Embryonic facial prominence (tissue), 1 donor: ENCODE measurements around the gene RSAD2.
A peak's percentile ranks its signal among the peaks of the same experiment; 100 is the strongest.
"Not testable (repeated sequence)": the region's sequence is repeated elsewhere in the genome, so short reads cannot be mapped to it uniquely, and the experiment has no call there.

ENCODE experiments used
- DNase-seq: peaks from one replicate; pipeline ENCODE4 v3.0.0-alpha.2; 2016; ENCODE audit errors: extremely low spot score

The RSAD2 gene, protein sequence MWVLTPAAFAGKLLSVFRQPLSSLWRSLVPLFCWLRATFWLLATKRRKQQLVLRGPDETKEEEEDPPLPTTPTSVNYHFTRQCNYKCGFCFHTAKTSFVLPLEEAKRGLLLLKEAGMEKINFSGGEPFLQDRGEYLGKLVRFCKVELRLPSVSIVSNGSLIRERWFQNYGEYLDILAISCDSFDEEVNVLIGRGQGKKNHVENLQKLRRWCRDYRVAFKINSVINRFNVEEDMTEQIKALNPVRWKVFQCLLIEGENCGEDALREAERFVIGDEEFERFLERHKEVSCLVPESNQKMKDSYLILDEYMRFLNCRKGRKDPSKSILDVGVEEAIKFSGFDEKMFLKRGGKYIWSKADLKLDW

DNA sequence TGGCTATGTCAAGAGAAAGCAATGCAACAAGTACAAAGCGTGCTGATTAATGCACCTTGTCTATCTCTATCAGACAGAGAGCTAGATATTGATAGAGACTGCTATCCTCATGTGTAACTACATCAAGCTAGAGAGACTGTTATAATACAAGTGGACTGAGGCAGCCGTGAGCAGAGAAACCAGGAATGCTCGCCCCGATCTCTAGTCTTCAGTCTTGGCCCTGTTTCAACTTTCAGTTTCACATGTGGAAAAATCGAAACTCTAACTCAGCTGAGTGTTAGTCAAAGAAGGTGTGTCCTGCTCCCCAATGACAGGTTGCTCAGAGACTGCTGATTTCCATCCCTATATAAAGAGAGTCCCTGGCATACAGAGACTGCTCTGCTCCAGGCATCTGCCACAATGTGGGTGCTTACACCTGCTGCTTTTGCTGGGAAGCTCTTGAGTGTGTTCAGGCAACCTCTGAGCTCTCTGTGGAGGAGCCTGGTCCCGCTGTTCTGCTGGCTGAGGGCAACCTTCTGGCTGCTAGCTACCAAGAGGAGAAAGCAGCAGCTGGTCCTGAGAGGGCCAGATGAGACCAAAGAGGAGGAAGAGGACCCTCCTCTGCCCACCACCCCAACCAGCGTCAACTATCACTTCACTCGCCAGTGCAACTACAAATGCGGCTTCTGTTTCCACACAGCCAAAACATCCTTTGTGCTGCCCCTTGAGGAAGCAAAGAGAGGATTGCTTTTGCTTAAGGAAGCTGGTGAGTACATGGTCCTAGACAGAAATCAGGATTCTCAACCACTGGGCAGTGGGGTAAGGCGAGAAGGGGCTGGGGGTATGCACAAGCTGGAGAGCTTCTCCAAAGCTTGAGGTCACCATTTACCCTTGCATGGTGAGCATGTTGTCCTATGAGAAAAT is at the start of gene RSAD2:
RSAD2 (plus strand) TSS at position 376 of the 903 bp plus-strand sequence; CDS start at position 400, 24 bp downstream.
- DNase-seq = no peak

DNA sequence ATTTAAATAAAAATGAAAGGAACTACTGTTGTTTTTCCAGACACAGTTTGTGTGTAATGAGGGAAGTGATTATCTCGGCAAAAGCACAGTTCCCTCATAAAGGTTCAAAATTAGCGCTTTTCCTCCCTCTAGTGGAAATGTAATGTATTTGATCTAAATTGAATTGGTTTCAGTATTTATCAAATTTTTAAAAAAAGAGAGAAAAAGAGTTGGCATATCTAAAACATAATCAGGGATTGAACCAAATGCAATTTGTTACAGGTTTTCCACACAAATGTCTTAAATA is 49.3 kb upstream of the RSAD2 start:
- peak; percentile 27 for DNase-seq

DNA sequence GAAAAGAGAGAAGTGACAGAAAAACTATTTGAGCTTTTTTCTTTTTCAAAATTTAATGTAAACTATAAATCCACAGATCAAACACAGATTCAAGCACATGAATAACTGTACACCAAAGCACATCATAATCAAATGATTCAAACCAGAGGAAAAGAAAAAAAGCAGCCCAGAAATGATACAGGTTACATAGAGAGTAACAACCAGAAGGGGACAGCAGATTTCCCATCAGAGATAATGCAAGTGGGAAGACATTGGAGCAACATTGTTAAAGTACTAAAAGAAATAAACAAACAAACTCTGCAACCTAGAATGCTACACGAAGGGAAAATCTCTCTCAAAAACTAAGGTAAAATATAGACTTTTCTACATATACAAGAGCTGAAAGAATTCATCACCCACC is 46.3 kb upstream of the RSAD2 start:
- DNase-seq = no peak

DNA sequence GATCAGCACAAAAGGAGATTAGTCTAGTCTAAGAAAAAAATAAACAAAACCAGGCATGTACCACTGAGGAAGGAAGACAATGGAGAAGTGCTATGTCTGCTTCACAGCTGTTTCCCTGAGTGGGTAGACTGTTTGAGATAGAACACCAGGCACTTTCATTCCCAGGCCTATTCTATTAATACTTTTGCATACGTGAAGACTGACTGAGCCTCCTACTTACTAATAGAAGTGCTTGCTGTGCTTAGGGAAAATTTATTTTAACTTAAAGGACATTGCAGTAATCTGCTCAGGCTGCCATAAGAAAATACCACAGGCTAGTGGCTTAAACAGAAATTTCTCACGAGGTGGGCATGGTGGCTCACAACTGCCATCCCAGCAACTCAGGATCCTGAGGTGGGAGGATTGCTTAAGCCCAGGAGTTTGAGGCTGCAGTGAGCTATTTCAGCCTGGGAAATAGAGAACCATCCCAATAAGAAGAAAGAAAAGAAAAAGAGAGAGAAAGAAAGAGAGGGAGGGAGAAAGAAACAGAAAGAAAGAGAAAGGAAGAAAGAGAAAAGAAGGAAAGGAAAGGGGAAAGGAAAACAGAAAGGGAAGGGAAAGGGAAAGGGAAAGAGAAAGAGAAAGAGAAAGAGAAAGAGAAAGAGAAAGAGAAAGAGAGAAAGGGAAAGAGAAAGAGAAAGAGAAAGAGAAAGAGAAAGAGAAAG is 44.8 kb upstream of the RSAD2 start:
- DNase-seq = no peak

DNA sequence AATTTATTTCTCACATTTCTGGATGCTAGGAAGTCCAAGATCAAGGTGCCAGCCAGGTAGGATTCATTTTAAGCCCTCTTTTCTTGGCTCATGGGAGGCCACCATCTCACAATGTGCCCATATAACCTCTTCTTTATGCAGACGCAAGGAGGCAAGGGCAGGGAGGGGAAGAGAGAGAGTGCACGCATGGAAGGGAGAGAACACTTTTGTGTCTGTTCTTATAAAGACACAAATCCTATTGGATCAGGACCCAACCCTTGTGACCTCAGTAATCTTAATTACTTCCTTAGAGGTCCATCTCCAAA is 44.3 kb upstream of the RSAD2 start:
- no peak for DNase-seq

DNA sequence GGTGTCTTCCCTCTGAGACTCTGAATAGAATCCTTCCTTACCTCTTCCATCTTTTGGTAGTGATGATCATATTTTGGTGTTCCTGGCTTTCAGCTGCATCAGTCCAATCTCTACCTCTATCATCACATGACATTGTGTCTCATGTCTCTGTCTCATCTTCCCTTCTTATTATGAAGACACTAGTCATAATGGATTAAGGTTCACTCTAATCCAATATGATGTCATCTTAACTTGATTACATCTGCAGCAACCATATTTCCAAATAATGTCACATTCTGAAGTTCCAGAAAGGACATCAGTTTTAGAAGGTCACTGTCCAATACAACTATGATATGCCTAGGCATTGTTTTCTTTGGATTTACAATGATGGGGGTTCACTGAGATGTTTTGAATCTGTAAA is 43.4 kb upstream of the RSAD2 start:
- no peak for DNase-seq

DNA sequence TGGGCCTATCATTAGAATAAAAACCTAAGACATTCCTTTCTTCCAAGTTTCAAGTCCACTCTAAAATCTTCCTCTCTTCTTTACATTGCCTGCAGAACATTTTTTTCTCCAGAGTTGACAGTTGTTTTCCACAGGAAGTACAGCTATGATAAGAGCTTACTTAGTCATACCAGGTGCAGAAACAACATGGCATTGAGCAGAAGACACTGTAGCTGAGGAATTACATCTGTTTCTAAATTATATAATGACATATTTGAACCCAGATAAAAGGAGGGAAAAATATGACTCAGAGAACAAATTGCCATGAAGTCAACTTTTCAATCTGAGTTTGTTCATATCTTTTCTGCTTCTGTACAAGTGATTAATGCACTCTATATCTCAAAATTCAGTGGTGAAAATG is 42.1 kb upstream of the RSAD2 start:
- no peak for DNase-seq

DNA sequence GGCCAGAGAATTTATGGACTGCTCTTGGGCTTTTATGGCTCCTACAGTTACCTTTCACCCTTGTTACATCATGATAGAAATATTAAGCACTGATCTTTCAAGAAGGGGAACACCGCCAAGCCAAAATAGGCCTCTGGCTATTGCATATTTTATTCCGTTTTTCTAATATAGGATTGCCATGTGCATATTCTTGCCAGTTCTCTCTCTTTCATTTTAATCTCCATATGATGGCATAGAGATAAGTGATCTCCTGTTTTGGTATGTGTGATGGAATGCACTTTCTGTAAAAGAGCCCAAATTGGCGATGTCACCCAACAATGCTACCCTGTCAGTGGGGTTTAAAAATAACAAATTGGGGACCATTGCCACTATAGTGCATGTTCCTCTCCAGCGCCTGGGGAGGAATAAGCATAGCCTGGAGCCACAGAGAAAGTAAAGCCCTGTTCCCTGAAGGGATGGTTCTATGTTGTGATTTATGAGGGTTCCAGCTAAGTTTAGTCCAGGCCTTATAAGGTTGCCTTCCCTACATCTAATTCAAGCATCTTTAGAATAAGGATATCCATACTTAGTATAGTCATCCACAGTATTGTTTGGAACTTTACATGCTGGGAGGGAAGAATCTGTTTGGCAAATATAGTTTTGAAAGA is 38.8 kb upstream of the RSAD2 start:
- DNase-seq = no peak

DNA sequence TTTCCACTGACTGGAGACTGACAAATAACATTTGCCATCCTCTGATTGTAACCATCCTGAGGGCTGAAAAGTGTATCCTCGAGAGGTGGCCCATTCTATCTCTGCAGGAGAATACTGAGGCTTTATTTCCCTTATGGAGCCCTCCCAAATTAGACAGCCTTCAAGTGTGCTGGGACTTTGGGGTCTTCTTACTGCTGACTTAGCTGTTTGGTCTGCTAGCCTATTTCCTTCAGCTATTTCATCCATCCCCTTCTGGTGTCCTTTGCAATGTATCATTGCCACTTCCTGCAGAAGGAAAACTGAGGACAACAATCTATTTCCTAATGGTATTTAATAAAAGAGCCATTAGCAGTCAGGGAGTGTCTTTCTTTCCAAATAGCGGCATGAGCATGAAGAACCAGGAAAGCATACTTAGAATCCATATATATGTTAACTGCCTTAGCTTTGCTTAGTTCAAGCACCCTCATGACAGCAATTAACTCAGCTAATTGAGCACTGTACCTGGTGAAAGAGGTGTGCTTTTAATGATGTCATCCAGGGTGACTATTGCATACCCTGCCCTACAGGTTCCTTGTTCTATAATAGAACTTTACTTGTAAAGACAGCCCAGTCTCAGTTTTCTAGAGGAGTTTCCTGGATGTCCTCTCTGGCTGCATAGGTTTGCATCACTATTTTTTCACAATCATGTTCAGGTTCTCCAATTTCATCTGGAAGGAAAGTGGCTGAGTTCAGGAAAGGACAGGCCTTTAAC is 35.9 kb upstream of the RSAD2 start:
- DNase-seq = no peak

DNA sequence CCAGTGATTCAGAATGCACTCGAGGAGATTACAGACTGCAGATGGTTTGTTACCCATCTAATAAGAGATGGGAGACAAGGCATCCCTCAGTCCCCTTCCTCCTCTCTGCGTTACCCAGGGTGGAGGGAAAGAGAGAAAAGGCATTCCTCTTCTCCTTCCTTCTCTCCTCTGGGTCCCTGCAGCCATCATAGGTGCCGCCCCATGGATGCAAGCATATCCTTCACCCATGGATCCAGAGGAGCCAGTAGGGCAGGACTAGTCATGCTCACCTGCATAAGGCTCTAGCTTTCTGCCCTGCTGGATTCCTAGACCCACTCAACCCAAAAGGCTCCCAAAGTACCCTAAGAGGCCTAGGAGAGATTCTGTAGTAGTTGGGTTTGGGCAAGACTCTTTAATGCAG is 32.3 kb upstream of the RSAD2 start:
- DNase-seq = no peak

DNA sequence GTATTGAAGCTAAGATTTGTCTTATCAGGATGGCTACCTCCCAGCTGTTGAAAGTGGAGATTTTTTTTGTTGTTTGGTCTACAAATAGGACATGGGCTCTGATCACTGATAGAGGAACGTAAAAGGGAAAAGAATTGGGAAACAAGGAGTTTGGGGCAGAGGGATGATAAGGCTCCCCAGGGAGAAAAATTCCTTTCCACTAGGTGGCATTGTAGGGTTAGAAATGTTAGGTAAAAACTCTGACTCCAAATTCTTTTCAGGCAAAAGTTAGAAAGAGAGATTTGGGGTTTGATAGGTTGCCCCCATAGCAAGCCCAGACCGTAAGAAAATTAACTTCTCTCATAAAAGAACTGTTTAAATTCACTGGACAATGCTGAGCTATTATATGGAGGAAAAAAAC is 31.7 kb upstream of the RSAD2 start:
- no peak for DNase-seq

DNA sequence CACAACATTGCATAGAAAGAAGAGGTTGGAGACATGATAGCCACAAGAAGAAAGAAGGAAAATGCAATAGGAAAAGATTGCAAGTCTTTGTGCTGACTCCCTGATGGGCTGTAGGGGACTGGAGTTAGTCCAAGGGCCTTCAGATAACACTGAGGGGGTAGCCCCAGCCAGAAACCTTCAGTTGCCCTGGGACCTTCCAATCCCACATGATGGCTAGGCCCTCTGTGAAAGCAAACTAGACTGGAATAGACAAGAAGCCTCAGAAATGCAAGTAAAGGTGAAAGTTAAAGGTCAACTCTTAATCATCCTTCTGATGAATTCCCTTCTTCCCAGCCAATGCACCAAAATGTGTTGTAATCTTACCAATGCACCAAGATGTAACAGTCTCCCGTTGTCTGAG is 31.0 kb upstream of the RSAD2 start:
- no peak for DNase-seq

DNA sequence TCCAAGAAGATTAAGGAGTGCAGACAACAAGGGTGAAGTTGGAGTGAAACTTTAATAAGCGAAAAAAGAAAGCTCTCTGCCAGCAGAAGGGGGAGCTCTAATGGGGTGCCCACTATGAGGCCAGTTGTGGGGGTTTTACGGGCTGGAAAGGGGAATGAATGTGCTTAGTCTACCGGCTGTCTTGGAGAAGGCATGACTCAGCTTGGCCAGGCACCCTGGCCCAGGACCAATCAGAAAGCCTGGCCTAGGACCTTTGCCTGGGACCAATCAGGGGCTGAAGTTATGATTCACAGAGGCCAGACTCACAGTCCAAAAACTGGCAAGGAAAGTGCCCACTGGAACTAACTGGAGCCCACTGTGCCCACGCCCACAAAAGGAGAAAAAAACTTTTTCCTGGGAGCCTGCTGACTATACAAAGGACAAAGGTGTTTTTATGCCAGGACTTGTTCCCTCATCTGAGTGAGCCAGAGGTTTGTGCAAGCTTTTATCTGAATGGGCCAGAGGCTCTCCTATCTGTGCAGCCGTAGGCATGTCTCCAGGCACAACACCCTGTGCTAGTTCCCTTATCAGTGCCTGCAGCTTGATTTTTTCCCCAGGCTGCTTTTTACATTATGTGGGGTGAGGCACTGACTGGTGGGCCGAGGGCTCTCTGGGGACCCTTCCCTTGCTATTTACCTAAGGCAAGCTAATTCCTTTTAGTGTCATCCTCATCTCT is 30.5 kb upstream of the RSAD2 start:
- DNase-seq = no peak

DNA sequence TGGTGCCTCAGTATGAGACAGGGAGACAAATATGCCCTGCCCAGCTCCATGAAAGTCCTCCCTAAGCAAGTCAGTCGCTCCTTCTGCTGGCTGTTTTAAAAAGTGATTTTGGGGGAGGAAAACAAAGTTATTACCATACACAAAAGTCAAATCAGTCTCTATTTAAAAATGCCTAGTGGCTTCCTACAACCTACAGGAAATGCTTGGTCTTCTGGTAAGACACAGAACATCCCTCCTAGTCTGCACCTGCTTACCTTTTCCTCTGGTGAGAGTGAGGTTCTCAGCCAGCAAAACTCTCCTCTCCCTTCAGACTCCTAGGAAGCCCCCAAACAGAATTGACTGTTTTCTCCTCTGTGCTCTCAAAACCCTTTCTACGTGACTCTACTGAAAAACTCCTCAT is 25.4 kb upstream of the RSAD2 start:
- DNase-seq = no peak

DNA sequence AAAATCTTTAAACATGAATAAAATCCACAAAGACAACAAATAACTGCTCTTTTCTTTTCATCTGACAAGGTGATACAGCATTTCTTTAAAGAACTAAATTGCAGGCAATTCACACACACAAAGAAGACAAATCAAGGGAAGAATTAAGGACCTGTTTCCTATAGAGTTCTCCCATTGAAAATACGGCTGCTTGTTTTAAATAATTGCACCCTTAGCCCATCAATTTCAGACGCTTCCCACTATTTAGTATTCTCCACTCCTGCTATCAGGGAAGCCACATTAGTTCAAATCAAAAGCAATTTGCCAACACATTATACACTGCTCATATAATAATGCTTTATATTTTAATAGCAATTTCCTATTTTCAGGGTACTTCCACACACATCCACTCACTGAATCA is 23.2 kb upstream of the RSAD2 start:
- DNase-seq = no peak

DNA sequence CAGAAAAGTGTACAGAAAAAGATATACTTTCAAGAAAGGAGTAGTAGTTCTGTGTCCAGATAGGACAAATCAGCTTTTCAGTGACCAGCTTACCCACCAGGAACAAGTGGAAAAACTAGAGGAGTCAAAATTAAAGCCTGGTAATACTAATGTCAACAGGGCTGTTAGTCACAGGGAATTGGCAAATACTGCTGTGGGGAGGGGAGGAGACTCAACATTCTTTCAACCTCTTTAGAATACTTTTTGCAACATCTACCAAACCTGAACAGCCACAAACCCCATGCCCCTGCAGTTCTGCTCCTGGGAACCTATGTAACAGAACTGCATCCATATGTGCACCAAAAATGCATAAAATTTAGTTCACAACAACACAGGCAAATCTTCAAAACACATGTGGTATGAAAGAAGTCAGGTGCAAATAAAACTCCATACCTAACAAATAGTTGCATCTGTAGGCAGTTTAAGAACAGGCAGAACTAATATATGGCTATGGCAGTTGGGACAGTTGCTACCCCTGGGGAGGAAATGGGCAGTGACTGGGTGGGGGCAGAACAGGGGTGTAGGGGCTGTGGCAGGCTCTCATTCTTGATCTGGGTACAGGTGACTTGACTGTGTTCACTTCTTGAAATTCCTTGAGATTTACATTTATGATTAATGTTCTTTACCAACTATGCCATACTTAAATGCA is 21.6 kb upstream of the RSAD2 start:
- DNase-seq = no peak

DNA sequence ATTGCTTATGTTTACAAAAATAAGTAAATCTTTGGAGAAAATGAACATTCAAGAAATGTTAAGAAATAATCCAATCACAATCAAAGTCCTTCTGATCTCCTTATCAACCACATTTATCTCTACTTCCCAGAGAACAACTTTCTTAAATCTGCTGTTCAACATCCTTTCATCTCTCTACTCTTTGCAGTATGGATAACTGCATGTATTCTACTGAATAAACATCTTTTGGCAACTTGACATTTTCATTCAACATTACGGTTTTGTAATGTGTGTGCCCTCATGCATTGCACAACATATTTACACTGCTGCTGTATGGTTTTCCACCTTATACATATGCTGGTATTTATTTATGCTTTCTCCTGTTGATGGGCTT is 21.0 kb upstream of the RSAD2 start:
- DNase-seq = no peak

DNA sequence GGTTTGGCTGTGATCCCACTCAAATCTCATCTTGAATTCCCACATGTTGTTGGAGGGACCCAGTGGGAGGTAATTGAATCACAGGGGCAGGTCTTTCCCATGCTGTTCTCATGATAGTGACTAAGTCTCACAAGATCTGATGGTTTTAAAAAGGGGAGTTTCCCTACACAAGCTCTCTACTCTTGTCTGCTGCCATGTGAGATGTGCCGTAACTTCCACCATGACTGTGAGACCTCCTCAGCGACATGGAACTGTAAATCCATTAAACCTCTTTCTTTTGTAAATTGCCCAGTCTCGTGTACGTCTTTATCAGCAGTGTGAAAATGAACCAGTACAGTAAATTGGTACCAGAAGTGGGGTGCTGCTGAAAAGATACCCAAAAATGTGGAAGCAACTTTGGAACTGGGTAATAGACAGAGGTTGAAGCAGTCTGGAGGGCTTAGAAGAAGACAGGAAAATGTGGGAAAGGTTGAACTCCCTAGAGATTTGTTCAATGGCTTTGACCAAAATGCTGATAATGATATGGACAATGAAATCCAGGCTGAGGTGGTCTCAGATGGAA is 19.0 kb upstream of the RSAD2 start:
- not testable (repeated sequence) for DNase-seq

DNA sequence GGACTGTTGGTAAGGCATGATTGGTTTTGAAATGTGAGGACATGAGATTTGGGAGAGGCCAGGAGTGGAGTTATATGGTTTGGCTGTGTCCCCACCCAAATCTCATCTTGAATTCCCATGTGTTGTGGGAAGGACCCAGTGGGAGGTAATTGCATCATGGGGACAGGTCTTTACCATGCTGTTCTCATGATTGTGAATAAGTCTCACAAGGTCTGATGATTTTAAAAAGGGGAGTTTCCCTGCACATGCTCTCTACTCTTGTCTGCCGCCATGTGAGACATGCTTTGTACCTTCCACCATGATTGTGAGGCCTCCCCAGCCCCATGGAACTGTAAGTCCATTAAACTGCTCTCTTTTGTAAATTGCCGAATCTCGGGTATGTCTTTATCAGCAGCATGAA is 17.3 kb upstream of the RSAD2 start:
- DNase-seq = no peak

DNA sequence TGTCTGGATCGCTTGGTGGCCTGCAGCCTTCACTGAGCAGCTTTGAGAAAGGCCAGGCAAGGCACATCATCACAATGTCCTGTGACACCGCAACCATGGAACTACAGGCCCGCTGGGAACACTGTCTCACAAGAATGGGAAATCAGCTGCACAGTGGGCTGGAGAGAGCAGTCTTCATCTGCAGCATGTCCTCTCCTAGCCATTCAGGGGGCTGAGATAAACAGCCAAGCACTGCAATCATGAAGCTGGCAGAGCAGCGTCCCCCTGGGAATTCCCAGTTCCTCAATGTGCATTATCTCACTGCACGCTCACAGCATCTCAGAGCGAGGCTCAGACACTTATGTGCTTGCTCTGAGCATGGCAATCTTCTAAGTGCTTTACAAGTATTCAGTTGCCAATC is 13.8 kb upstream of the RSAD2 start:
- DNase-seq = no peak
